ENCODE data around the gene AP3M1.

AP3M1 gene

DNA sequence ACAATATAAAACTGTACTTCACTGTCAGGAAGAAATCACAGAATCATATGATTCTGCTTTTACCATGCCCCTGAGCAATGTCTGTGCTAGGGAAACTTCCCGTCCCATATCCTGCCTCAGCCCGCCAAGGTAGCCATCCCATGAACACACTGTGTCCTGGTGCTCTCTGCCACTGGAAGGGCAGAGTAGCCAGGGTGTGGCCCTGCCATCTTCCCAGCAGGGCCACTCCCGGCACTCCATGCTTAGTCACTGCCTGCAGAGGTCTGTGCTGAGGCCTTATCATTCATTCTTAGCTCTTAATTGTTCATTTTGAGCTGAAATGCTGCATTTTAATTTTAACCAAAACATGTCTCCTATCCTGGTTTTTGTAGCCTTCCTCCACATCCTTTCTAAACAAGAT is 31.8 kb downstream of the AP3M1 start:
- no peaks in the 10 kb centered on the region for H3K4me1 ChIP-seq (ENCODE audit: insufficient read depth, low read length, poor library complexity, severe bottlenecking)
- H3K4me3 ChIP-seq (ENCODE audit: low read length, poor library complexity, severe bottlenecking), result no peak overlapping the region
- H3K4me2 ChIP-seq (ENCODE audit: low read depth, low read length, poor library complexity, severe bottlenecking), result no peak overlapping the region
- no peak overlapping the region for H2AFZ ChIP-seq (ENCODE audit: low read length)
- TF ChIP-seq, protein P1, sequence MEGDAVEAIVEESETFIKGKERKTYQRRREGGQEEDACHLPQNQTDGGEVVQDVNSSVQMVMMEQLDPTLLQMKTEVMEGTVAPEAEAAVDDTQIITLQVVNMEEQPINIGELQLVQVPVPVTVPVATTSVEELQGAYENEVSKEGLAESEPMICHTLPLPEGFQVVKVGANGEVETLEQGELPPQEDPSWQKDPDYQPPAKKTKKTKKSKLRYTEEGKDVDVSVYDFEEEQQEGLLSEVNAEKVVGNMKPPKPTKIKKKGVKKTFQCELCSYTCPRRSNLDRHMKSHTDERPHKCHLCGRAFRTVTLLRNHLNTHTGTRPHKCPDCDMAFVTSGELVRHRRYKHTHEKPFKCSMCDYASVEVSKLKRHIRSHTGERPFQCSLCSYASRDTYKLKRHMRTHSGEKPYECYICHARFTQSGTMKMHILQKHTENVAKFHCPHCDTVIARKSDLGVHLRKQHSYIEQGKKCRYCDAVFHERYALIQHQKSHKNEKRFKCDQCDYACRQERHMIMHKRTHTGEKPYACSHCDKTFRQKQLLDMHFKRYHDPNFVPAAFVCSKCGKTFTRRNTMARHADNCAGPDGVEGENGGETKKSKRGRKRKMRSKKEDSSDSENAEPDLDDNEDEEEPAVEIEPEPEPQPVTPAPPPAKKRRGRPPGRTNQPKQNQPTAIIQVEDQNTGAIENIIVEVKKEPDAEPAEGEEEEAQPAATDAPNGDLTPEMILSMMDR (conservative IDR thresholded peaks at IDR 0.05; ENCODE audit: low read length), result no peak
- TF ChIP-seq EZH2phosphoT487 (IDR thresholded peaks at IDR 0.05; ENCODE audit: borderline replicate concordance), result no peak
- H3F3A ChIP-seq (ENCODE audit: low read depth), result no peaks in the 10 kb centered on the region
- no peaks in the 10 kb centered on the region for H3K9me2 ChIP-seq (replicated peaks; ENCODE audit: low read depth, low read length)
- no peaks in the 10 kb centered on the region for H3K27me3 ChIP-seq (ENCODE audit: insufficient read depth, low read length, poor library complexity, severe bottlenecking)
- no peaks in the 10 kb centered on the region for H3K9me3 ChIP-seq (ENCODE audit: insufficient read depth, low read depth, low read length)
- no peaks in the 10 kb centered on the region for H3K79me2 ChIP-seq (ENCODE audit: insufficient read depth, low read length)
- peaks cover 90% of the 10 kb centered on the region; the same call in 1 of the 2 replicates for H3K36me3 ChIP-seq (ENCODE audit: insufficient read depth, low read length)
- no peaks in the 10 kb centered on the region for H4K20me1 ChIP-seq (ENCODE audit: insufficient read depth, low read length, poor library complexity, severe bottlenecking)
- no peak overlapping the region for H3K9ac ChIP-seq (ENCODE audit: low read depth, low read length, poor library complexity, severe bottlenecking)

DNA sequence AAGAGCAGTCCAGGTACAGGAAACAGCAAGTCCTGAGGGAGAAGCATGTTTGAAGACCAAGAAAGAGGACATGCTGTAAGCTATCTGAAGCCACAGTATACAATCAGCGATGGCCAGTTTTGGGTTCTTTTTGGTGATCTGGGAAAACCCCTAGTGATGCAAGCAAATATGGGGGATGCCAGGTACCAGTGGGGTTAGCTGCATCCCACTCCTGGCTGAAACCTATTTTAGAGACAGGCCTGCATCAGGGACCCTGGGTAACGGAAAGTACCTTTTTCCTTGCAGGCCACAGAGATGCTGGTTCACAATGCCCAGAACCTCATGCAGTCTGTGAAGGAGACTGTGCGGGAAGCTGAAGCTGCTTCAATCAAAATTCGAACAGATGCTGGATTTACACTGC is 32.9 kb downstream of the AP3M1 start:
- H3K9ac ChIP-seq (ENCODE audit: low read depth, low read length, poor library complexity, severe bottlenecking), result no peak overlapping the region
- H3K79me2 ChIP-seq (ENCODE audit: insufficient read depth, low read length), result no peaks in the 10 kb centered on the region
- no peaks in the 10 kb centered on the region for H3K9me2 ChIP-seq (replicated peaks; ENCODE audit: low read depth, low read length)
- no peaks in the 10 kb centered on the region for H3K9me3 ChIP-seq (ENCODE audit: insufficient read depth, low read depth, low read length)
- H3F3A ChIP-seq (ENCODE audit: low read depth), result no peaks in the 10 kb centered on the region
- no peak overlapping the region for H3K4me2 ChIP-seq (ENCODE audit: low read depth, low read length, poor library complexity, severe bottlenecking)
- no peak overlapping the region for H2AFZ ChIP-seq (ENCODE audit: low read length)
- no peak overlapping the region for H3K4me3 ChIP-seq (ENCODE audit: low read length, poor library complexity, severe bottlenecking)
- H4K20me1 ChIP-seq (ENCODE audit: insufficient read depth, low read length, poor library complexity, severe bottlenecking), result no peaks in the 10 kb centered on the region
- no peak for TF ChIP-seq EZH2phosphoT487 (IDR thresholded peaks at IDR 0.05; ENCODE audit: borderline replicate concordance)
- TF ChIP-seq, protein P1 (conservative IDR thresholded peaks at IDR 0.05; ENCODE audit: low read length), result no peak
- H3K4me1 ChIP-seq (ENCODE audit: insufficient read depth, low read length, poor library complexity, severe bottlenecking), result no peaks in the 10 kb centered on the region
- H3K27me3 ChIP-seq (ENCODE audit: insufficient read depth, low read length, poor library complexity, severe bottlenecking), result no peaks in the 10 kb centered on the region
- peaks cover 90% of the 10 kb centered on the region; the same call in 1 of the 2 replicates for H3K36me3 ChIP-seq (ENCODE audit: insufficient read depth, low read length)

DNA sequence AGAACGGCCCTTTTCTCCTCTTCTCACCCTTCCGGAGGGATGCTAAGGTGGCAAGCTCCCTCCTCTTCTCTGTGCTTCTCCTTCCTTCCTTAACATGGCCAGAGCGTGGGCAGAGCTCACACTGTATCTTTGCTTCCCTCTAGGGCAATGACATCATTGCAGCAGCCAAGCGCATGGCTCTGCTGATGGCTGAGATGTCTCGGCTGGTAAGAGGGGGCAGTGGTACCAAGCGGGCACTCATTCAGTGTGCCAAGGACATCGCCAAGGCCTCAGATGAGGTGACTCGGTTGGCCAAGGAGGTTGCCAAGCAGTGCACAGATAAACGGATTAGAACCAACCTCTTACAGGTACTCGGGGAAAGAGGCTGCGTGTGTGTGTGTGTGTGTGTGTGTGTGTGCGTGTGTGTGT is 36.6 kb downstream of the AP3M1 start:
- TF ChIP-seq EZH2phosphoT487 (IDR thresholded peaks at IDR 0.05; ENCODE audit: borderline replicate concordance), result no peak
- TF ChIP-seq, protein P1 (conservative IDR thresholded peaks at IDR 0.05; ENCODE audit: low read length), result no peak

More for the DNA sequence above, 36.6 kb downstream of the AP3M1 start:
- H3K79me2 ChIP-seq (ENCODE audit: insufficient read depth, low read length), result no peaks in the 10 kb centered on the region
- no peak overlapping the region for H3K4me2 ChIP-seq (ENCODE audit: low read depth, low read length, poor library complexity, severe bottlenecking)
- no peak overlapping the region for H3K4me3 ChIP-seq (ENCODE audit: low read length, poor library complexity, severe bottlenecking)
- no peak overlapping the region for H2AFZ ChIP-seq (ENCODE audit: low read length)
- no peaks in the 10 kb centered on the region for H4K20me1 ChIP-seq (ENCODE audit: insufficient read depth, low read length, poor library complexity, severe bottlenecking)
- H3K9me3 ChIP-seq (ENCODE audit: insufficient read depth, low read depth, low read length), result no peaks in the 10 kb centered on the region
- H3K4me1 ChIP-seq (ENCODE audit: insufficient read depth, low read length, poor library complexity, severe bottlenecking), result no peaks in the 10 kb centered on the region
- peaks cover 87% of the 10 kb centered on the region; the same call in 1 of the 2 replicates for H3K36me3 ChIP-seq (ENCODE audit: insufficient read depth, low read length)
- H3K27me3 ChIP-seq (ENCODE audit: insufficient read depth, low read length, poor library complexity, severe bottlenecking), result no peaks in the 10 kb centered on the region
- H3K9me2 ChIP-seq (replicated peaks; ENCODE audit: low read depth, low read length), result no peaks in the 10 kb centered on the region
- no peaks in the 10 kb centered on the region for H3F3A ChIP-seq (ENCODE audit: low read depth)
- H3K9ac ChIP-seq (ENCODE audit: low read depth, low read length, poor library complexity, severe bottlenecking), result no peak overlapping the region

Data from Loucy (cell line).